Hematopoietic multipotent progenitor cell treated with erythropoietin and hydrocortisone succinate and interleukin-3 and kit ligand, for 6 days (in vitro differentiated cells): ENCODE data around the gene MED25.
A peak's percentile ranks its signal among the peaks of the same experiment; 100 is the strongest.

ENCODE experiments used
- DNase-seq: peaks from one replicate; pipeline ENCODE4 v3.0.0-alpha.2; 2015

MED25 gene

DNA sequence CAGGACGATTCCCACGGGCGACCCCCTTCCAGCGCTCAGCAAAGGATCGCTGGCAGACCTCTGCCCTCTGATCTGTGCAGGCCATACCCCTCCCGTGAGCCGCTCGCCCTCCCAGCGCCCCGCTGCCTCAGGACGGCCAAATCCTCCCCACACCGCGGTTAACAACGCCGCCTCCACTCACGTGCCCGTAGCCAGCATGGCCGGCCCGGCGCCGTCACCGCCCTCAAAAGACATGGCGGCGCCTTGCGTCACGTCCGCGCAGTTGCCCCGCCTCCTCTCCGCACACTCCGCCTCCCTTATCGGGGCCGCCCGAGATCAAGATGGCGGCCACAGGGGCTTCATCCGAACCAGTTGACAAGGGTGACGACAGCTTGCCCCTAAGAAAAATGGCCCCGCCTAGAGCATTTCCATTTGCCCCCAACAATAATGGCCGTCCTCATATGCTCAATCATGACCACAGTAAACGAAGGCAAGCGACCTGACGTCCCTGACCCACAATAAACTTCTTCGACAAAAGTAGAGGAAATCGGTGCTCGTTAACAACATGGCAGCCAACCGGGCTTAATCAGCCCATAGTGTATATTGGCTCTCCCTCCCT, 58.4 kb downstream of the MED25 start:
- peak; percentile 99 for DNase-seq

GRCh38 chr19:49877020-49877878, 59.2 kb downstream of the MED25 start, which contains the start of the genes AKT1S1 and TBC1D17:
AKT1S1 (minus strand) TSS chr19:49877355; CDS start chr19:49873295, 4,060 bp downstream.
TBC1D17 (plus strand) TSS chr19:49877702; CDS start chr19:49877724, 22 bp downstream.
- peak; percentile 100 for DNase-seq

DNA sequence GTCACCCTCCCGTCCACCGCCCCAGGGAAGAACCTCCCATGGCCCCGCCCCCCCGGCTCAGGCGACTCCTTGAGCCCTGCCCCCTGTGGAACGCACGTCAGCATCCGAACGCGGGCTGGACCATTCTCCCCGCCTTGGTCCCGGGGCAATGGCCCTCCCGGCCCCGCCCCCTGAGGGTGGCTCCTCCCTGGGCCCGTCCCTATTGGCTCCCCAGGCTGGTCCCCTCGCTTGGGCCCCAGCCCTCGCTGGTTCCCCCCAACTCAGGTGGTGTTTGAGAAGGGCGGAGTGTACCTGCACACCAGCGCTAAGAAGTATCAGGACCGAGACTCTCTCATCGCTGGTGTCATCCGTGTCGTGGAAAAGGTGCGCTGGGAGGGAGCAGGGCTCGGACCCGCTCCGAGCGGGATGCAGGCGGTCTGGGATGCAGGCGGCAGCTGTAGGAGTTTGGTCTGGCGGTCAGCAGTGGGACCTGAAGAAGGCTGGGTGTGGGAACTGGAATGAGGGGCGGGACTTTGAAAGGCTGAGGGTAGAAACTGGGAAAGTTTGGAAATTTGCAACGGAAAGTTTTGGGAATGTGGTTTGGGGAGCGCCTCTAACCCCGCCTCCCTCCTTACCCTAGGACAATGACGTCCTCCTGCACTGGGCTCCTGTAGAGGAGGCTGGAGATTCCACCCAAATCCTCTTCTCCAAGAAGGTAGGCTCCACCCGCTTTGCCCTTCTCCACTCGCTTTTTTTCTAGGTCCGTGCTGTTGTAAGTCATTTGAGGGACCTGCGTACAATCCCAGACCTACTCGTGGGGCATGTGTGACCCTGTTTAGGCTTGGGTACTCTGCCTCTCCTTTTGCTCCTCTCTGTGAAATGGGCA, 60.0 kb downstream of the MED25 start:
- peak; percentile 99 for DNase-seq

DNA sequence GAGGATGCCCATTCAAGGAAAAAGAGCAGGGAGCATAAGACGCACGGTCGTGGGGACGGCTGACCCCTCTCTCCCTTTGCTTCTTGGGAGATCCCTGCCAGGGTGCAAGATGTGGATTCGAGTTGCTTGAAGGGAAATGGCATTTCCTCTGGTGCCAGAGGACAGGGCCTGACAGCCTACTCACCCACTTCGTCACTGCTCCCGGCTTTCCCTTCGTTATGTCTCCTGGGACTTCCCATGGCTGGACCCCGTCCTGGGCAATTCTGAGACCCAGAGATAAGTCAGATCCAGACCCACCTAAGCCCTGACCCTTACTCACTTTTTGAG, 60.6 kb downstream of the MED25 start:
- no peak for DNase-seq

DNA sequence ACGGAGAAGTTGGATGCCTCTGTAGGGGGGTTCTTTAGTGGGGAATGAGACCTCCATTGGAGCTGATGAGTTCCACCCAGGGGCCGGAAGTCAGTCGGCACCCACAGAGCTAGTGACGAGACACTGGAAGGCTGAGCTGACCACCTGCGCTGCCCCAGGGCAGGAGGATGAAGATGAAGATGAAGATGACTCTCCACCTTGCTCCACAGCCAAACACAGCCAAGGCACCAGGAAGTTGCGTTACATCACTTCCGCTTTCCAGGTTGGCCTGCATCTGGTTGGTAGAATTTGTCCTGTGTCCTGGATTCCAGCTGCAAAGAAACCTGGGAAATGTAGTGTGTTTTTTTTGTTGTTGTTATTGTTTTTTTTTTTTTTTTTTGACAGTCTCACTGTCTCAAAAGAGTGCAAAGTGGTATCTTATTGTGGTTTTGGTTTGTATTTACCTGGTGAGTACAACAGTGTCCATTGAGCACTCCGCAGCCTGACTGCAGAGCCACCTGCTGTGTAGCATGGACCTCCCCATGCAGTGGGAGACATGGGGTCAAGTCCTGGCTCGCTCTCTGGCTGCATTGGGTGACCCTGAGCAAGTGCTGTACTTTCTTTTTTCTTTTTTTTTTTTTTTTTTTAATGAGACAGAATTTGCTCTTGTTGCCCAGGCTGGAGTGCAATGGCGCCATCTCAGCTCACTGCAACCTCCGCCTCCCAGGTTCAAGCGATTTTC, 61.3 kb downstream of the MED25 start:
- peak; percentile 65 for DNase-seq

DNA sequence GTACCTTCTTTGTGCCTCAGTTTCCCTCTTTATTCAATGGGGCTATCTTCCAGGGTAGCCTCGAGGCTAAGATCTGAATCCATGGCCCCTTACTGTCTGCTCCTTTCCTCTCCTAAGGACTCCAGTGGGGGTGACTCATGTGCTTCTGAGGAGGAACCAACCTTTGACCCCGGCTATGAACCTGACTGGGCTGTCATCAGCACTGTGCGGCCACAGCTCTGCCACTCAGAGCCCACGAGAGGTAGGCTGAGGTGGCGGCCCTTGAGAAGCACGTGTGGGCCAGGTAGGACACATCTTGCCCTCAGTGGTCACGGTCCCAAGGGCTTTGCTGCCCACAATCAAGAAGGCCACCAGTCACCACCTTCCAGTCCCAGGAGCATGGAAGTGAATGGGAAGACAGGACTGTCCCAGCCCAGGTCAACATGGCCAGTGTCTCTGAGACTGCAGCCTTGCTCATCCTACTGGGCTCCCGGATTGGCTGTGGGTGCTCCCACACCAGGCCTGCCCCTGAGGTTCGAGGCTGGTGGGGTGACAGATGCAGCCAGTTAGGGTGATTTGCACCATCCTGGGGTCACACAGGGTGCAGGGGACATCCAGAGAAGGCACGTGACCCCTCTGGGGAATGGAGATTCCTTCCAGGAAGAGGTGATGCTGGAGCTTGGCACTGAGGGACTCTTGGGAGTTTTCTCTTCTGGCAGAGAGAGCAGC, 62.2 kb downstream of the MED25 start:
- DNase-seq, result no peak

GRCh38 chr19:49881186-49881585, 63.1 kb downstream of the MED25 start:
- no peak for DNase-seq

DNA sequence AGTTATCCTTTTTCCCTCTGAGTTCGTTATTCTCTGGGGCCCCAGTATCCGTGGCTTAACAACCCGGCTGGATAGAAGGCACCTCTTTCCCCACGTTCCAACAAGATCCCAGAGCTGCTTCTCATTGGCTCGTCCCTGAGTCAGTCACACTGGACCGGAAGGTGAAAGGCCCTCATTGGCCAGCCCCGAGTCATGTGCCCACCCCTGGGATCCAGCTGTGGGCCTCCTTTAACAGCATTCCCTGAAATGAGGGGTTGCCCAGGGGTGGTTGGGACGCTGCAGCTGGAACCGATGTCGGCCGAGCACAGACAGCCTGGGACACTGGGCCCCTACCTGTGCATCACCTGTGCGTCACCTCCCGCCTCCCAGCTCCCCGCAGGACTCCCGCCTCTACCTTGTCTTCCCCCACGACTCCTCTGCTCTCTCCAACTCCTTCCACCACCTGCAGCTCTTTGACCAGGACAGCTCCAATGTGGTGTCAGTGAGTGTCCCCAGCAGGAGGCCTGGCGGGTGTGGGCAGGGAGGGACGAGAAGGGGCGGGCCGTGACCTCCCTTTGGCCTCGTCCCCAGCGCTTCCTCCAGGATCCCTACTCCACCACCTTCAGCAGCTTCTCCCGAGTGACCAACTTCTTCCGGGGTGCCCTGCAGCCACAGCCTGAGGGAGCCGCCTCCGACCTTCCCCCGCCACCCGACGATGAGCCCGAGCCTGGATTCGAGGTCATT, 63.7 kb downstream of the MED25 start:
- peak; percentile 39 for DNase-seq

- no peak for DNase-seq
Measured at GRCh38 chr19:49882643-49883042, 64.6 kb downstream of the MED25 start.

GRCh38 chr19:49883094-49883493, 65.0 kb downstream of the MED25 start:
- no peak for DNase-seq

DNA sequence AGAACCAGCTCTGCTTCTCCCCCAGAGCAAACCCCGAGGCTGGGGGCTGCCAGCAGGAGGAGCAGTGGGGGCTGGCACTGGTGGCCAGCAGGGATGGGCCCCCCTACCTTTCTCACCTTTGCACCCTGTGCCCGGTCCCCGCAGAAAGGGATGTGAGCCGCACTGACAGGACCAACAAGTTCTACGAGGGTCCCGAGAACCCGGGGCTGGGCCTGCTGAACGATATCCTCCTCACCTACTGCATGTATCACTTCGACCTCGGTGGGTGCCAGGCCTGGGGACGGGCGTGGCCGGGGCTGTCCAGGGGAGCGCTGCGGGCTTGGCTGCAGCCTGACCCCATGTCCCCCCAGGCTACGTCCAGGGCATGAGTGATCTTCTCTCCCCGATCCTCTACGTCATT, 66.0 kb downstream of the MED25 start:
- DNase-seq, result no peak

DNA sequence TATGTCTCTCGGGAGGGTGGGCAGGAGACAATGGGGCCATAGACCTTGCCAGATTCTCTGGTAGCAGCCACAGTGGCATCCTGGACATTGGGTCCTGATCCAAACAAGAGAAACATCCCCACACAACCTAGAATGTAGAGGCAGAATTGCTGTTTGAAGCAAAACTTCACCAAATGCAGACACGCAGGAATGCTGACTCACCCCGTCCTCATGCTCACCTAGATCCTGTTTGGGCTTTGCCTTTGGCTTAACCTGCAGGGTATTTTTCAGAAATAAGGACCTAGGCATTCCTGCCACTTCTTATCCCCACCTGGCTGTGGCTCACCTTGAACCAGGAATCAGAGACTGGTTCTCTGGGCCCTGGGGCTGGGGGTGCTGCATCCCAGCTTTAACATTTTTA, 66.7 kb downstream of the MED25 start:
- no peak for DNase-seq
